ENCODE measurements around the gene GTF3C1.

The GTF3C1 gene

DNA sequence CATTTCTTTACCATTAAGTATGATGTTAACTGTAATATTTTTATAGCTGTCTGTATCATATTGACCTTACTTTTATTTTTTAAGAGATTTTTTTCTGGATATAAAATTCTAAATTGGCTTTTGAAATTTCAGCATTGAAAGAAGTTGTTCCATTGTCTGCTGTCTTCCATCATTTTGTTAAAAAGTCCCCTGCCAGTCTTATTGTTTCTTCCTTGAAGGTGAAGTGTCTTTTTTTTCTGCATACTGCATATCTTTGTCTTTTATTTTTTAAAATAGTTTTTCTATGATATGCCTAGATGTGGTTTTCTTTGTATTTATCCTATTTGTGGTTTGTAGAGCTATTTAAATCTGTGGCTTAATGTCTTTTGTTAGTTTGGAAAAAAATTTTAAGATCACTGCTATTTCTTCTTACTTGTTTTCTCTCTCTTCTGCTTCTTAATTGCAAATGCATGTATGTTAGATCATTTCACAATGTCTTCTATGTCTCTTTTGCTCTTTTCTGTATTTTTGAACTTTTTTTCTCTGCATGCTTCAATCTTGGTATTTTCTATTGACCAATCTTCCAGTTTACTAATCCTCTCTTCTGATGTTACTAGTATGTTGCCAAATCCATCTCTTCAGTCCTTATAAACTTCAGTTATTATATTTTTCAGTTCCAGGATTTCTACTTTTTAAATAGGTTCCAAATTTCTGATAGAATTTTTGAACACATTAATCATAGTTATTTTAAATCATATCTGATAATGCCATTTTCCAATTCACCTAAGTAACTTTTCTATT, 127.6 kb downstream of the GTF3C1 start:
- no peak overlapping the region for H3K4me3 ChIP-seq (ENCODE audit: low read depth, low read length)
- DNase-seq (ENCODE audit: low read depth), result no peak

DNA sequence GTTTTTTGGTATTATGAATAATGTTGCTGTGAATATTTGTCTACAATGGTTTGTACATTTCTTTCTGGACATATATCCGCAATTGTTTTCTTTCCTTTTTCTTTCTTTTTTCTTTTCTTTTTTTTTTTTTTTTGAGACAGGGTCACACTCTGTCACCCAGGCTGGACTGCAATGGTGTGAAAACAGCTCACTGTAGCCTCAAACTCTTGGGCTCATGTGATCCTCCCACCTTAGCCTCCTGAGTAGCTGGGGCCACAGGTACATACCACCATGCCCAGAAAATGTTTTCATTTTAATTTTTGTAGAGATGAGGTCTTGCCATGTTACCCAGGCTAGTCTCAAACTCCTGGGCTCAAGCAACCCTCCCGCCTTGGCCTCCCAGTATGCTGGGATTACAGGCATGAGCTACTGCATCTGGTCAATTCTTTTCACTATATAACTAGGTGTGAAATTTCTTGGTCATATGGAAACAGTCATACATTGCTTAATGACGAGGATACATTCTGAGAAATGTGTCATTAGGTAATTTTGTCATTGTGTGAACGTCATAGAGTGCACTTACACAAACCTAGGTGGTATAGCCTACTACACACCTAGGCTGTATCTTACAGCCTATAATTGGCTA, 132.6 kb downstream of the GTF3C1 start:
- no peak for DNase-seq (ENCODE audit: low read depth)
- no peak overlapping the region for H3K4me3 ChIP-seq (ENCODE audit: low read depth, low read length)

DNA sequence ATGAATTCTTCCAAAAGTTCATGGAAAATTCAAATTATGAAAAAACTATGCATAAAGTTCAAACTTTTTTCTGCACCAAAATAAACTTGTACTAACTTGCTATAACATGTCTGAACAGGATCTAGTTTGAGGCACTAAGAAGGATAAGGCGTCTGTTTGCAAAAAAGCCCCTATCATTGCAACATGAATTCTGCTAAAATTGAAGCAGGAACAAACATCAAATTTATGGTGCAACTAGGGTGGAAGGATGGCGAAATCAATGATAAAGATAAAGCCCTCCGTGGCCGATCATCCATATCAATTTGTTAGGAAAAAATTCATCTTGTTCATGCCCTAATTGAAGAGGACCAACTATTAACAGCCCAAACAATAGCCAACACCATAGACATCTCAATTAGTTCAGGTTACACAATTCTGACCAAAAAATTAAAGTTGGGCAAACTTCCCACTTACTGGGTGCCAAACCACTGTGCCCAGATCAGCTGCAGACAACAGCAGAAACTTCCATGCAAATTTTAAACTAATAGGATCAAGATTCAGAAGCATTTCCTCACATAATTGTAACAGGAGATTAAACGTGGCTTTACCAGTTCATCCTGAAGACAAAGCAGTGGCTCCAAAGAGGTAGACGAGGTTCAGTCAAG, 134.8 kb downstream of the GTF3C1 start:
- DNase-seq (ENCODE audit: low read depth), result no peak

DNA sequence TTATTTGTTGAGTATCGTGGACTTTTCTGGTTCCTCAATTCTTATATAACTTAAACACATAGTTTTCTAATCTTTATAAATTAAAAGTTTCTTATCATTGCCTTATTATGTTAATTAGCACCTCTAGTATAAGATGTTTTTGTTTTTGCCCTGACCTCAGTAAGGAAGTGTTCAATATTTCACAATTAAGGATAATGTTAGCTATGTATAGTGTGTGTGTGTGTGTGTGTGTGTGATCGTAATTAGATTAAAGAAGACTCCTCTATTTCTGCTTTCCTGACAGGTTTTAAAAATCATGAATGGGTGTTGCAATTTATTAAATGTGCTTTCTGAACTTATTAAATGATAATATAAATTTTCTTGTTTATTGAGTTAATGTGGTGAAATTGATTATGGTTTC, 135.8 kb downstream of the GTF3C1 start:
- H3K4me3 ChIP-seq (ENCODE audit: low read depth, low read length), result no peak overlapping the region
- DNase-seq (ENCODE audit: low read depth), result no peak

More for the DNA sequence above, 134.8 kb downstream of the GTF3C1 start:
- H3K4me3 ChIP-seq (ENCODE audit: low read depth, low read length), result no peak overlapping the region

DNA sequence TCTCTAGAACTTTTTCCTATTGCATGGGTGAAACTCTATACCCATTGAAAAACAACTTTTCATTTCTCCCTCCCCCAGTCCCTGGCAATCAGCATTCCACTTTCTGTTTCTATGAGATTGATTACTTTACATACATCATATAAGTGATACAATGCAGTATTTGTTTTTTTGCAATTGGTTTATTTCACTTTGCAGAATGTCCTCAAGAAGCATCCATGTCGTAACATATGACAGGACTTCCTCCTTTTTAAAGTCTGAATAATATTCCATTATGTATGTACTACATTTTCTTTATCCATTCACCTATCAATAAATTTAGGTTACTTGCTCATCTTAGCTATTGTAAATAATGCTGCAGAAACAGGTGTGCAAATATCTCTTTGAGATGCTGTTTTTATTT, 139.0 kb downstream of the GTF3C1 start:
- DNase-seq (ENCODE audit: low read depth), result no peak
- H3K4me3 ChIP-seq (ENCODE audit: low read depth, low read length), result no peak overlapping the region

Data from skeletal muscle cell (primary cell).